GM19351 (cell line): ENCODE measurements around the gene USH1C.

ENCODE experiments used
- ATAC-seq: cut with Tn5 transposase; IDR thresholded peaks from one replicate; pipeline ENCODE4 v1.9.1; 2021; ENCODE audit warnings: mild to moderate bottlenecking, moderate library complexity; ENCODE audit not compliant: unreplicated experiment

USH1C gene

GRCh38 chr11:17477361-17477760 is 66.9 kb downstream of the USH1C start:
- ATAC-seq, result no peak

- no peak for ATAC-seq
Observed at GRCh38 chr11:17477084-17477333, 67.2 kb downstream of the USH1C start.

- ATAC-seq, result no peak
Observed at GRCh38 chr11:17476317-17477083, 67.7 kb downstream of the USH1C start, which contains the start of gene ABCC8. Gene ABCC8, minus strand, starts transcription at chr11:17476845. Its CDS starts 69 bp downstream, at chr11:17476776.

GRCh38 chr11:17475666-17476316 is 68.4 kb downstream of the USH1C start:
- ATAC-seq, result no peak

GRCh38 chr11:17473071-17473744 is 71.0 kb downstream of the USH1C start:
- no peak for ATAC-seq

GRCh38 chr11:17472467-17472866 is 71.7 kb downstream of the USH1C start:
- no peak for ATAC-seq

- no peak for ATAC-seq
Observed at GRCh38 chr11:17471501-17471900, 72.7 kb downstream of the USH1C start.

- ATAC-seq, result no peak
Observed at GRCh38 chr11:17469998-17470397, 74.2 kb downstream of the USH1C start.

- ATAC-seq, result no peak
Observed at GRCh38 chr11:17468122-17468521, 76.1 kb downstream of the USH1C start.

- ATAC-seq, result no peak
Observed at GRCh38 chr11:17463546-17464174, 80.6 kb downstream of the USH1C start.

GRCh38 chr11:17462940-17463339 is 81.3 kb downstream of the USH1C start:
- no peak for ATAC-seq

GRCh38 chr11:17460406-17460805 is 83.8 kb downstream of the USH1C start:
- no peak for ATAC-seq

- ATAC-seq, result no peak
Observed at GRCh38 chr11:17459236-17459896, 84.8 kb downstream of the USH1C start.

GRCh38 chr11:17458268-17458667 is 85.9 kb downstream of the USH1C start:
- no peak for ATAC-seq

- ATAC-seq, result no peak
Observed at GRCh38 chr11:17457396-17458173, 86.6 kb downstream of the USH1C start.

GRCh38 chr11:17452668-17453067 is 91.5 kb downstream of the USH1C start:
- no peak for ATAC-seq

GRCh38 chr11:17449158-17449557 is 95.1 kb downstream of the USH1C start:
- no peak for ATAC-seq

GRCh38 chr11:17446482-17446881 is 97.7 kb downstream of the USH1C start:
- no peak for ATAC-seq

GRCh38 chr11:17445240-17445795 is 98.9 kb downstream of the USH1C start:
- no peak for ATAC-seq
